DND-41 (cell line): ENCODE measurements around the gene C2CD4A.

Experiments used
- EZH2 ChIP-seq: IDR thresholded peaks from 3 replicates; pipeline ENCODE4 v1.6.1; 2012; ENCODE audit warnings: borderline replicate concordance, low read depth, mild to moderate bottlenecking, moderate library complexity, low read length, inconsistent platforms; ENCODE audit not compliant: severe bottlenecking
- TF ChIP-seq, protein P1 (sequence below): IDR thresholded peaks from 2 replicates; pipeline ENCODE4 v1.5.1; 2012; ENCODE audit warnings: borderline replicate concordance, low read length, moderate library complexity, mild to moderate bottlenecking; ENCODE audit not compliant: poor library complexity, severe bottlenecking; ENCODE audit errors: extremely low read depth

DNA sequence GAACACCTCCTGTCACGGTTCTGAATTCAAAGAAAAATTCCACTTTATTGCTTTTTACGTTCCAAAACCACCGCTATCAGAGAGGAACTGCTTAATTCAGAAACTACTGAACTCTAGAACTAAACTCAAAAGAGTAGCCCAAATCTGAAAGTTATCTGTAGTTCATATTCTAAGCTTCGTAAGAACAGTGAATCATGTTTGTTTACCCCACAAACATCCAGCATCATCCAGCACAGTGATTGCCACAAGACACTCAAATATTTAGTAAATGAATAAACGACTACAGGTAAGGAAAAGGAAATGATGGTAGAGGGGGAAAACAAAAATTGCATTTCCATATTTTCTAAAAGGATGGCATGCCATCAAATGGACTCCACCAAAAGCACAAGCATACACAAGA, 38.9 kb upstream of the C2CD4A start:
- TF ChIP-seq, protein P1, sequence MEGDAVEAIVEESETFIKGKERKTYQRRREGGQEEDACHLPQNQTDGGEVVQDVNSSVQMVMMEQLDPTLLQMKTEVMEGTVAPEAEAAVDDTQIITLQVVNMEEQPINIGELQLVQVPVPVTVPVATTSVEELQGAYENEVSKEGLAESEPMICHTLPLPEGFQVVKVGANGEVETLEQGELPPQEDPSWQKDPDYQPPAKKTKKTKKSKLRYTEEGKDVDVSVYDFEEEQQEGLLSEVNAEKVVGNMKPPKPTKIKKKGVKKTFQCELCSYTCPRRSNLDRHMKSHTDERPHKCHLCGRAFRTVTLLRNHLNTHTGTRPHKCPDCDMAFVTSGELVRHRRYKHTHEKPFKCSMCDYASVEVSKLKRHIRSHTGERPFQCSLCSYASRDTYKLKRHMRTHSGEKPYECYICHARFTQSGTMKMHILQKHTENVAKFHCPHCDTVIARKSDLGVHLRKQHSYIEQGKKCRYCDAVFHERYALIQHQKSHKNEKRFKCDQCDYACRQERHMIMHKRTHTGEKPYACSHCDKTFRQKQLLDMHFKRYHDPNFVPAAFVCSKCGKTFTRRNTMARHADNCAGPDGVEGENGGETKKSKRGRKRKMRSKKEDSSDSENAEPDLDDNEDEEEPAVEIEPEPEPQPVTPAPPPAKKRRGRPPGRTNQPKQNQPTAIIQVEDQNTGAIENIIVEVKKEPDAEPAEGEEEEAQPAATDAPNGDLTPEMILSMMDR: no peak
- no peak for TF ChIP-seq EZH2
